HepG2 (cell line): ENCODE results near the gene NRP1. TPM values are rescaled to one million over a fixed set of nuclear protein-coding genes. Genes with fewer than 3 reads are reported as not detected.

Experiments used
- CBX5 ChIP-seq: sonication (generic); formaldehyde crosslinking; IDR thresholded peaks from 2 replicates; pipeline ENCODE4 v1.4.0; 2020; ENCODE audit warnings: missing genetic modification reagents, borderline replicate concordance
- DNMT3B ChIP-seq: conservative IDR thresholded peaks from 2 replicates; pipeline ENCODE4 v1.6.1; 2016; ENCODE audit warnings: missing biosample characterization, control low read depth
- KLF16 ChIP-seq, 2 experiments: sonication (generic) in 1 of 2; formaldehyde crosslinking in 1 of 2; IDR thresholded peaks; 2 replicates each; pipeline versions ENCODE4 v1.6.1 to v1.8.0; 2016 to 2023; ENCODE audit warnings: missing genetic modification reagents in 2 of 2, missing compliant biosample characterization in 1 of 2
- MAFF ChIP-seq: IDR thresholded peaks from 2 replicates; pipeline ENCODE4 v1.6.1; 2011; ENCODE audit warnings: low read depth, low read length, improper control_type of control experiment
- PRMT3 ChIP-seq: sonication (generic); formaldehyde crosslinking; IDR thresholded peaks from 2 replicates; pipeline ENCODE4 v1.8.1; 2022; ENCODE audit warnings: low read depth, mild to moderate bottlenecking, moderate library complexity, missing genetic modification reagents, borderline replicate concordance
- XRCC5 ChIP-seq: fragments of 200-400 bp; formaldehyde crosslinking; optimal IDR thresholded peaks from 2 replicates; pipeline ENCODE3; 2017; ENCODE audit warnings: mild to moderate bottlenecking, low read length
- ZNF12 ChIP-seq: sonication (generic); formaldehyde crosslinking; IDR thresholded peaks from 2 replicates; pipeline ENCODE4 v1.5.0; 2020; ENCODE audit warnings: missing genetic modification reagents
- ZNF224 ChIP-seq: sonication (generic); formaldehyde crosslinking; IDR thresholded peaks from 2 replicates; pipeline ENCODE4 v1.5.0; 2020; ENCODE audit warnings: mild to moderate bottlenecking, missing genetic modification reagents
- ZNF331 ChIP-seq: sonication (generic); formaldehyde crosslinking; IDR thresholded peaks from 2 replicates; pipeline ENCODE4 v1.4.0; 2020; ENCODE audit warnings: missing genetic modification reagents
- ZNF430 ChIP-seq: sonication (generic); formaldehyde crosslinking; IDR thresholded peaks from 2 replicates; pipeline ENCODE4 v1.9.0; 2021; ENCODE audit warnings: mild to moderate bottlenecking, missing genetic modification reagents
- ZNF75D ChIP-seq: sonication (generic); formaldehyde crosslinking; IDR thresholded peaks from 2 replicates; pipeline ENCODE4 v1.8.1; 2023; ENCODE audit warnings: missing genetic modification reagents, mild to moderate bottlenecking, borderline replicate concordance
- polyA plus RNA-seq, 8 experiments: library from polyadenylated mRNA; depleted of rRNA in 3 of 8; stranded (reverse) in 7 of 8; unstranded in 1 of 8; fragments of >200 nt; fragmentation: Illumina TruSeq in 4 of 8; extraction: Trizol in 4 of 8; gene quantifications; 2 replicates each; pipeline versions ENCODE4 v1.2.1 to v1.2.3, GENCODE V29; 2011 to 2016; ENCODE audit warnings: low read depth in 4 of 8, missing spikeins in 1 of 8, mixed read lengths in 1 of 8; ENCODE audit not compliant: insufficient read depth in 1 of 8
- total RNA-seq, 5 experiments: library from RNA; depleted of rRNA; stranded (reverse); fragments of >200 nt; fragmentation: Illumina TruSeq; extraction: Trizol; gene quantifications; 2 replicates each; pipeline ENCODE4 v1.2.3, GENCODE V29; 2016; ENCODE audit warnings: low read depth in 1 of 5
- TF ChIP-seq, protein P1 (sequence below): sonication (generic); formaldehyde crosslinking; IDR thresholded peaks from 2 replicates; pipeline ENCODE4 v1.9.0; 2021; ENCODE audit warnings: missing genetic modification reagents, borderline replicate concordance
- TF ChIP-seq, protein P2 (sequence below): sonication (generic); formaldehyde crosslinking; IDR thresholded peaks from 2 replicates; pipeline ENCODE4 v1.8.0; 2022; ENCODE audit warnings: low read depth, missing genetic modification reagents
- TF ChIP-seq, protein P3 (sequence below): sonication (generic); formaldehyde crosslinking; IDR thresholded peaks from 2 replicates; pipeline ENCODE4 v1.9.0; 2021; ENCODE audit warnings: mild to moderate bottlenecking, missing genetic modification reagents
- TF ChIP-seq, protein P4 (sequence below): sonication (generic); formaldehyde crosslinking; conservative IDR thresholded peaks from 2 replicates; pipeline ENCODE4 v1.4.0; 2020; ENCODE audit warnings: missing genetic modification reagents

The NRP1 gene
- total and polyA plus RNA-seq, 2 of the 13 experiments (the other 11 are each of a cell fraction or from before 2014, with no cell fraction given): 5.3 to 5.8 TPM

DNA sequence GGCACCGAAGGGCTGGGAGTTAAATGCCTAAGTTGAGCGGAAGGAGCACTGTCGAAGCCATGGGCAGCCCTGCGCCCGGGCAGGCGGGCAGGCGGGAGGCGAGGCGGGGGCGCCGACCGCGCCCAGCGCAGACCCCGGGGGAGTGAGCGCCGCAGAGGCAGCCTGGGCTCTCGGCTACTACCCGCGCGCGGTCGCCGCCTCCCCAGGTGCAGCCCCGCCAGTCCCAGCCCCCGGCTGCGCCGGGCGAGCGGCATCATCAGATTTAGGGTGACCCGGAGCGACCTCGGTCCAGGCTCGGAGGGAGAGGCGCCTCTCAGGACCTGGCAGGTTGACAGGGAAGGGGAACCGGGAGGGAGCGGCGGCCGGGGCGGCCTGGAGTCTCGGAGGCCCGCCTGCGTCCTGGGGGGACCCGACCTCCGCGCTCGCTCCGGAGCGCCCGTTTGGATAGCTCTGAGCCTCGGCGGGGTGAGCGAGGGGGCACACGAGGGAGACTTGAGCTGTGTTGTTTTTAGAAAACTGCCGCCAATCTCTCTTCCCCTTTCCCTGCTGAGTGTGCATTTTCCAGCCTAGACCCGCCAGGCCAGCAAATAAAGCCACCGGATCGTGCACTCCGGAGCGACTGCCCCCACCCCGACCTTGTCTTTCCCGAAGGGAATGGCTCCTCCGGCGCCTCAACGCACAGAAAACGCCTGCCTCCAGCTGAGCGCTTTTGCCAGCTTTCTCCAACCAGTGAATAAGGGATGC, 2.3 kb upstream of the NRP1 start (continued):
- TF ChIP-seq ZNF75D (CRISPR knock-in tag) (no peak), ZNF331 (CRISPR knock-in tag) (no peak), ZNF430 (CRISPR knock-in tag) (no peak), DNMT3B (no peak), XRCC5 (peak; percentile 4), ZNF12 (CRISPR knock-in tag) (no peak), PRMT3 (CRISPR knock-in tag) (no peak), ZNF224 (no peak), KLF16 (CRISPR knock-in tag; IDR thresholded peaks at IDR 0.05) (no peak), MAFF (peak; percentile 71), CBX5 (CRISPR knock-in tag) (no peak)
- TF ChIP-seq, protein P1, sequence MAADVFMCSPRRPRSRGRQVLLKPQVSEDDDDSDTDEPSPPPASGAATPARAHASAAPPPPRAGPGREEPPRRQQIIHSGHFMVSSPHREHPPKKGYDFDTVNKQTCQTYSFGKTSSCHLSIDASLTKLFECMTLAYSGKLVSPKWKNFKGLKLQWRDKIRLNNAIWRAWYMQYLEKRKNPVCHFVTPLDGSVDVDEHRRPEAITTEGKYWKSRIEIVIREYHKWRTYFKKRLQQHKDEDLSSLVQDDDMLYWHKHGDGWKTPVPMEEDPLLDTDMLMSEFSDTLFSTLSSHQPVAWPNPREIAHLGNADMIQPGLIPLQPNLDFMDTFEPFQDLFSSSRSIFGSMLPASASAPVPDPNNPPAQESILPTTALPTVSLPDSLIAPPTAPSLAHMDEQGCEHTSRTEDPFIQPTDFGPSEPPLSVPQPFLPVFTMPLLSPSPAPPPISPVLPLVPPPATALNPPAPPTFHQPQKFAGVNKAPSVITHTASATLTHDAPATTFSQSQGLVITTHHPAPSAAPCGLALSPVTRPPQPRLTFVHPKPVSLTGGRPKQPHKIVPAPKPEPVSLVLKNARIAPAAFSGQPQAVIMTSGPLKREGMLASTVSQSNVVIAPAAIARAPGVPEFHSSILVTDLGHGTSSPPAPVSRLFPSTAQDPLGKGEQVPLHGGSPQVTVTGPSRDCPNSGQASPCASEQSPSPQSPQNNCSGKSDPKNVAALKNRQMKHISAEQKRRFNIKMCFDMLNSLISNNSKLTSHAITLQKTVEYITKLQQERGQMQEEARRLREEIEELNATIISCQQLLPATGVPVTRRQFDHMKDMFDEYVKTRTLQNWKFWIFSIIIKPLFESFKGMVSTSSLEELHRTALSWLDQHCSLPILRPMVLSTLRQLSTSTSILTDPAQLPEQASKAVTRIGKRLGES (CRISPR knock-in tag): no peak
- TF ChIP-seq, protein P2, sequence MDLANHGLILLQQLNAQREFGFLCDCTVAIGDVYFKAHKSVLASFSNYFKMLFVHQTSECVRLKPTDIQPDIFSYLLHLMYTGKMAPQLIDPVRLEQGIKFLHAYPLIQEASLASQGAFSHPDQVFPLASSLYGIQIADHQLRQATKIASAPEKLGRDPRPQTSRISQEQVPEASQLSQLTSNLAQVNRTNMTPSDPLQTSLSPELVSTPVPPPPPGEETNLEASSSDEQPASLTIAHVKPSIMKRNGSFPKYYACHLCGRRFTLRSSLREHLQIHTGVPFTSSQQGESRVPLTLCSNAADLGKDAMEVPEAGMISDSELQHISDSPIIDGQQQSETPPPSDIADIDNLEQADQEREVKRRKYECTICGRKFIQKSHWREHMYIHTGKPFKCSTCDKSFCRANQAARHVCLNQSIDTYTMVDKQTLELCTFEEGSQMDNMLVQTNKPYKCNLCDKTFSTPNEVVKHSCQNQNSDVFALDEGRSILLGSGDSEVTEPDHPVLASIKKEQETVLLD (CRISPR knock-in tag): no peak
- TF ChIP-seq, protein P3, sequence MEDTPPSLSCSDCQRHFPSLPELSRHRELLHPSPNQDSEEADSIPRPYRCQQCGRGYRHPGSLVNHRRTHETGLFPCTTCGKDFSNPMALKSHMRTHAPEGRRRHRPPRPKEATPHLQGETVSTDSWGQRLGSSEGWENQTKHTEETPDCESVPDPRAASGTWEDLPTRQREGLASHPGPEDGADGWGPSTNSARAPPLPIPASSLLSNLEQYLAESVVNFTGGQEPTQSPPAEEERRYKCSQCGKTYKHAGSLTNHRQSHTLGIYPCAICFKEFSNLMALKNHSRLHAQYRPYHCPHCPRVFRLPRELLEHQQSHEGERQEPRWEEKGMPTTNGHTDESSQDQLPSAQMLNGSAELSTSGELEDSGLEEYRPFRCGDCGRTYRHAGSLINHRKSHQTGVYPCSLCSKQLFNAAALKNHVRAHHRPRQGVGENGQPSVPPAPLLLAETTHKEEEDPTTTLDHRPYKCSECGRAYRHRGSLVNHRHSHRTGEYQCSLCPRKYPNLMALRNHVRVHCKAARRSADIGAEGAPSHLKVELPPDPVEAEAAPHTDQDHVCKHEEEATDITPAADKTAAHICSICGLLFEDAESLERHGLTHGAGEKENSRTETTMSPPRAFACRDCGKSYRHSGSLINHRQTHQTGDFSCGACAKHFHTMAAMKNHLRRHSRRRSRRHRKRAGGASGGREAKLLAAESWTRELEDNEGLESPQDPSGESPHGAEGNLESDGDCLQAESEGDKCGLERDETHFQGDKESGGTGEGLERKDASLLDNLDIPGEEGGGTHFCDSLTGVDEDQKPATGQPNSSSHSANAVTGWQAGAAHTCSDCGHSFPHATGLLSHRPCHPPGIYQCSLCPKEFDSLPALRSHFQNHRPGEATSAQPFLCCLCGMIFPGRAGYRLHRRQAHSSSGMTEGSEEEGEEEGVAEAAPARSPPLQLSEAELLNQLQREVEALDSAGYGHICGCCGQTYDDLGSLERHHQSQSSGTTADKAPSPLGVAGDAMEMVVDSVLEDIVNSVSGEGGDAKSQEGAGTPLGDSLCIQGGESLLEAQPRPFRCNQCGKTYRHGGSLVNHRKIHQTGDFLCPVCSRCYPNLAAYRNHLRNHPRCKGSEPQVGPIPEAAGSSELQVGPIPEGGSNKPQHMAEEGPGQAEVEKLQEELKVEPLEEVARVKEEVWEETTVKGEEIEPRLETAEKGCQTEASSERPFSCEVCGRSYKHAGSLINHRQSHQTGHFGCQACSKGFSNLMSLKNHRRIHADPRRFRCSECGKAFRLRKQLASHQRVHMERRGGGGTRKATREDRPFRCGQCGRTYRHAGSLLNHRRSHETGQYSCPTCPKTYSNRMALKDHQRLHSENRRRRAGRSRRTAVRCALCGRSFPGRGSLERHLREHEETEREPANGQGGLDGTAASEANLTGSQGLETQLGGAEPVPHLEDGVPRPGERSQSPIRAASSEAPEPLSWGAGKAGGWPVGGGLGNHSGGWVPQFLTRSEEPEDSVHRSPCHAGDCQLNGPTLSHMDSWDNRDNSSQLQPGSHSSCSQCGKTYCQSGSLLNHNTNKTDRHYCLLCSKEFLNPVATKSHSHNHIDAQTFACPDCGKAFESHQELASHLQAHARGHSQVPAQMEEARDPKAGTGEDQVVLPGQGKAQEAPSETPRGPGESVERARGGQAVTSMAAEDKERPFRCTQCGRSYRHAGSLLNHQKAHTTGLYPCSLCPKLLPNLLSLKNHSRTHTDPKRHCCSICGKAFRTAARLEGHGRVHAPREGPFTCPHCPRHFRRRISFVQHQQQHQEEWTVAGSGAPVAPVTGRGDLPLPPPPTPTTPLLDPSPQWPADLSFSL (CRISPR knock-in tag): no peak
- TF ChIP-seq, protein P4, sequence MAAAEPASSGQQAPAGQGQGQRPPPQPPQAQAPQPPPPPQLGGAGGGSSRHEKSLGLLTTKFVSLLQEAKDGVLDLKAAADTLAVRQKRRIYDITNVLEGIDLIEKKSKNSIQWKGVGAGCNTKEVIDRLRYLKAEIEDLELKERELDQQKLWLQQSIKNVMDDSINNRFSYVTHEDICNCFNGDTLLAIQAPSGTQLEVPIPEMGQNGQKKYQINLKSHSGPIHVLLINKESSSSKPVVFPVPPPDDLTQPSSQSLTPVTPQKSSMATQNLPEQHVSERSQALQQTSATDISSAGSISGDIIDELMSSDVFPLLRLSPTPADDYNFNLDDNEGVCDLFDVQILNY (CRISPR knock-in tag): no peak
- TF ChIP-seq, all 625 proteins: peak for 9
